ENCODE results near the gene TMEM269. TPM values are rescaled to one million over a fixed set of nuclear protein-coding genes. Genes with fewer than 3 reads are reported as not detected.

Gene TMEM269
- polyA plus RNA-seq, 1 donor (not counting 4 experiments of a cell fraction or from before 2014, with no cell fraction given) = 0.12 TPM

GRCh38 chr1:42835422-42835821, 50.6 kb downstream of the TMEM269 start:
- DNase-seq (ENCODE audit: low read depth, low spot score) = no peak
- dilution Hi-C loops (cut with MboI; ENCODE audit: extremely low pct_ligation_motif_present, low sequenced_read_pairs) = no loop called here
- no peak overlapping the region for H3K9ac ChIP-seq (ENCODE audit: control insufficient read depth, extremely low read depth, insufficient read depth, low read length)
- FAIRE-seq = no peak
- no peak overlapping the region for H3K4me2 ChIP-seq (ENCODE audit: control insufficient read depth, extremely low read depth, insufficient read depth, low read depth, low read length)
- no peaks in the 10 kb centered on the region for H3K36me3 ChIP-seq (ENCODE audit: control insufficient read depth in 2 of 2, extremely low read depth in 1 of 2, insufficient read depth in 2 of 2, low read length in 2 of 2)
- H3K9me3 ChIP-seq (ENCODE audit: control insufficient read depth, low read depth, low read length) = no peaks in the 10 kb centered on the region
- no peak overlapping the region for H3K27ac ChIP-seq (ENCODE audit: control insufficient read depth, insufficient read depth, low read length)
- no peaks in the 10 kb centered on the region for H3K79me2 ChIP-seq (ENCODE audit: control insufficient read depth, insufficient read depth, low read length)
- H3K27me3 ChIP-seq (ENCODE audit: control insufficient read depth, extremely low read depth, insufficient read depth, low read length) = no peaks in the 10 kb centered on the region
- H2AFZ ChIP-seq (ENCODE audit: control insufficient read depth, low read length) = no peak overlapping the region
- H4K20me1 ChIP-seq (ENCODE audit: control insufficient read depth, extremely low read depth, insufficient read depth, low read length) = no peaks in the 10 kb centered on the region
- H3K4me3 ChIP-seq (ENCODE audit: control insufficient read depth in 2 of 3, extremely low read depth in 1 of 3, insufficient read depth in 2 of 3, low read depth in 1 of 3, low read length in 3 of 3) = no peak overlapping the region
- H3K4me1 ChIP-seq (ENCODE audit: control insufficient read depth, extremely low read depth, insufficient read depth, low read length) = no peaks in the 10 kb centered on the region
- TF ChIP-seq CTCF (optimal IDR thresholded peaks at IDR 0.05 in 1 of 3, IDR thresholded peaks at IDR 0.05 in 1 of 3, conservative IDR thresholded peaks at IDR 0.05 in 1 of 3; ENCODE audit: extremely low read depth in 1 of 3, insufficient read depth in 2 of 3, low read length in 3 of 3) (no peak), EZH2 (IDR thresholded peaks at IDR 0.05; ENCODE audit: low read length) (no peak)
- H3K9me1 ChIP-seq (ENCODE audit: control insufficient read depth, extremely low read depth, insufficient read depth, low read length) = no peaks in the 10 kb centered on the region

DNA sequence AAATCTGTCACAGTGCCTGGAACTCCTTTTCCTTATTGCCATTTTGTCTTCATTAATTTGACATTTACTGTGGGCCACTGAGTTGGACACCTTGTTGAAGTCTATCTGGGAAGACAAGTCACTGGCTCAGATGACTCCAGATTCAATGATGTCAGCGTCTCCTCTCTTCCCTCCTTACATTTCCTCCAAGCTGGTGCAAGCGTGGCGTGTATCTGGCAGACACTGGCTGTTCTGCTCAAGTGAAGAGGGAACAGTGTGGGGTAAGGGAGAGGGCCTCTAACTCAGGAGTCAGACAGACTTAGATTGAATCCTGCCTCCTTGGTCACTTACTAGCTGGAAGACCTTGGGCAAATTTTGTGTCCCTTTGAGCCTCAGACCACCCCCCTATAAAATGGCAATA, 52.9 kb downstream of the TMEM269 start:
- FAIRE-seq = no peak
- no peak for DNase-seq (ENCODE audit: low read depth, low spot score)
- dilution Hi-C loops (cut with MboI; ENCODE audit: extremely low pct_ligation_motif_present, low sequenced_read_pairs) = no loop called here

More for the DNA sequence above, 52.9 kb downstream of the TMEM269 start:
- TF ChIP-seq EZH2 (IDR thresholded peaks at IDR 0.05; ENCODE audit: low read length) = no peak
- TF ChIP-seq CTCF (optimal IDR thresholded peaks at IDR 0.05 in 1 of 3, IDR thresholded peaks at IDR 0.05 in 1 of 3, conservative IDR thresholded peaks at IDR 0.05 in 1 of 3; ENCODE audit: extremely low read depth in 1 of 3, insufficient read depth in 2 of 3, low read length in 3 of 3) = no peak
- H4K20me1 ChIP-seq (ENCODE audit: control insufficient read depth, extremely low read depth, insufficient read depth, low read length) = no peaks in the 10 kb centered on the region
- no peaks in the 10 kb centered on the region for H3K27me3 ChIP-seq (ENCODE audit: control insufficient read depth, extremely low read depth, insufficient read depth, low read length)
- H3K4me1 ChIP-seq (ENCODE audit: control insufficient read depth, extremely low read depth, insufficient read depth, low read length) = no peaks in the 10 kb centered on the region
- H3K79me2 ChIP-seq (ENCODE audit: control insufficient read depth, insufficient read depth, low read length) = no peaks in the 10 kb centered on the region
- no peaks in the 10 kb centered on the region for H3K9me1 ChIP-seq (ENCODE audit: control insufficient read depth, extremely low read depth, insufficient read depth, low read length)
- no peak overlapping the region for H2AFZ ChIP-seq (ENCODE audit: control insufficient read depth, low read length)
- peaks cover 3% of the 10 kb centered on the region in 2 experiments for H3K36me3 ChIP-seq (ENCODE audit: control insufficient read depth in 2 of 2, extremely low read depth in 1 of 2, insufficient read depth in 2 of 2, low read length in 2 of 2)
- H3K4me2 ChIP-seq (ENCODE audit: control insufficient read depth, extremely low read depth, insufficient read depth, low read depth, low read length) = no peak overlapping the region
- no peak overlapping the region for H3K9ac ChIP-seq (ENCODE audit: control insufficient read depth, extremely low read depth, insufficient read depth, low read length)
- no peaks in the 10 kb centered on the region for H3K9me3 ChIP-seq (ENCODE audit: control insufficient read depth, low read depth, low read length)
- no peak overlapping the region for H3K27ac ChIP-seq (ENCODE audit: control insufficient read depth, insufficient read depth, low read length)
- H3K4me3 ChIP-seq (ENCODE audit: control insufficient read depth in 2 of 3, extremely low read depth in 1 of 3, insufficient read depth in 2 of 3, low read depth in 1 of 3, low read length in 3 of 3) = no peak overlapping the region
